SJCRH30 (cell line): Measurements from ENCODE around the gene NCEH1. TPM values are rescaled to one million over a fixed set of nuclear protein-coding genes. Genes with fewer than 3 reads are reported as not detected.
"Not testable (repeated sequence)": the region's sequence is repeated elsewhere in the genome, so short reads cannot be mapped to it uniquely, and the experiment has no call there.

Experiments
- DNase-seq, 2 experiments: peaks; one replicate each; pipeline ENCODE4 v3.0.0-alpha.2; 2015 to 2020
- H3K27ac ChIP-seq: fragments of 250-450 bp; sonication (Bioruptor Pico); 2 replicates; pipeline ENCODE4 v1.5.1; 2020; ENCODE audit warnings: mild to moderate bottlenecking, moderate library complexity
- H3K27me3 ChIP-seq: fragments of 250-450 bp; sonication (Bioruptor Pico); 2 replicates; pipeline ENCODE4 v1.5.1; 2020; ENCODE audit warnings: mild to moderate bottlenecking, moderate library complexity
- H3K36me3 ChIP-seq: fragments of 250-450 bp; sonication (Bioruptor Pico); 2 replicates; pipeline ENCODE4 v1.5.1; 2020; ENCODE audit warnings: mild to moderate bottlenecking, moderate library complexity
- H3K4me1 ChIP-seq: fragments of 250-450 bp; sonication (Bioruptor Pico); 2 replicates; pipeline ENCODE4 v1.5.1; 2020; ENCODE audit warnings: mild to moderate bottlenecking, moderate library complexity
- H3K4me3 ChIP-seq: fragments of 250-450 bp; sonication (Bioruptor Pico); 2 replicates; pipeline ENCODE4 v1.5.1; 2020; ENCODE audit warnings: mild to moderate bottlenecking, moderate library complexity
- H3K9me3 ChIP-seq: fragments of 250-450 bp; sonication (Bioruptor Pico); replicated peaks from 2 replicates; pipeline ENCODE4 v1.5.1; 2020; ENCODE audit warnings: mild to moderate bottlenecking, moderate library complexity
- total RNA-seq: library from RNA; depleted of rRNA; stranded (reverse); fragments of >200 nt; shearing (Covaris generic); gene quantifications from 2 replicates; pipeline ENCODE4 v1.2.3, GENCODE V29; 2014

NCEH1 gene
- total RNA-seq, 1 experiment from 2014 or later = 1.4 TPM

- DNase-seq = no peak
- no peaks in the 10 kb centered on the region for H3K9me3 ChIP-seq
- H3K27ac ChIP-seq = no peak overlapping the region
- no peaks in the 10 kb centered on the region for H3K36me3 ChIP-seq
- H3K4me3 ChIP-seq = no peak overlapping the region
- H3K4me1 ChIP-seq = no peaks in the 10 kb centered on the region
- no peaks in the 10 kb centered on the region for H3K27me3 ChIP-seq
Observed at GRCh38 chr3:172607305-172608121, 103.4 kb downstream of the NCEH1 start.

- Histone ChIP-seq H3K27ac (no peak overlapping the region), H3K4me1 (no peaks in the 10 kb centered on the region), H3K36me3 (no peaks in the 10 kb centered on the region), H3K27me3 (no peaks in the 10 kb centered on the region), H3K9me3 (no peaks in the 10 kb centered on the region), H3K4me3 (no peak overlapping the region)
- DNase-seq = no peak
Observed at GRCh38 chr3:172606021-172606420, 104.8 kb downstream of the NCEH1 start.

- no peaks in the 10 kb centered on the region for H3K36me3 ChIP-seq
- no peak overlapping the region for H3K4me3 ChIP-seq
- H3K27me3 ChIP-seq = no peaks in the 10 kb centered on the region
- H3K9me3 ChIP-seq = no peaks in the 10 kb centered on the region
- no peaks in the 10 kb centered on the region for H3K4me1 ChIP-seq
- no peak overlapping the region for H3K27ac ChIP-seq
- no peak for DNase-seq
Observed at GRCh38 chr3:172604895-172605646, 105.8 kb downstream of the NCEH1 start.

- Histone ChIP-seq H3K9me3 (no peaks in the 10 kb centered on the region), H3K27me3 (no peaks in the 10 kb centered on the region), H3K36me3 (no peaks in the 10 kb centered on the region), H3K27ac (no peak overlapping the region), H3K4me3 (no peak overlapping the region), H3K4me1 (no peaks in the 10 kb centered on the region)
- no peak for DNase-seq
Observed at GRCh38 chr3:172601066-172601832, 109.6 kb downstream of the NCEH1 start.

GRCh38 chr3:172600644-172601065, 110.2 kb downstream of the NCEH1 start:
- Histone ChIP-seq H3K4me3 (no peak overlapping the region), H3K27ac (no peak overlapping the region), H3K36me3 (no peaks in the 10 kb centered on the region)

GRCh38 chr3:172598904-172599303, 112.0 kb downstream of the NCEH1 start:
- H3K4me3 ChIP-seq = no peak overlapping the region
- no peak overlapping the region for H3K27ac ChIP-seq
- H3K9me3 ChIP-seq = no peaks in the 10 kb centered on the region
- no peak for DNase-seq
- H3K36me3 ChIP-seq = no peaks in the 10 kb centered on the region
- H3K4me1 ChIP-seq = no peaks in the 10 kb centered on the region
- no peaks in the 10 kb centered on the region for H3K27me3 ChIP-seq

More at GRCh38 chr3:172600644-172601065, 110.2 kb downstream of the NCEH1 start:
- no peak for DNase-seq
- Histone ChIP-seq H3K4me1 (no peaks in the 10 kb centered on the region), H3K9me3 (no peaks in the 10 kb centered on the region), H3K27me3 (no peaks in the 10 kb centered on the region)

GRCh38 chr3:172596394-172596706, 114.5 kb downstream of the NCEH1 start:
- no peak for DNase-seq
- H3K36me3 ChIP-seq = no peaks in the 10 kb centered on the region
- H3K4me3 ChIP-seq = no peak overlapping the region
- H3K27me3 ChIP-seq = no peaks in the 10 kb centered on the region
- H3K9me3 ChIP-seq = no peaks in the 10 kb centered on the region
- H3K27ac ChIP-seq = no peak overlapping the region
- no peaks in the 10 kb centered on the region for H3K4me1 ChIP-seq

- Histone ChIP-seq H3K27ac (no peak overlapping the region), H3K9me3 (no peaks in the 10 kb centered on the region), H3K36me3 (no peaks in the 10 kb centered on the region), H3K4me3 (no peak overlapping the region), H3K27me3 (no peaks in the 10 kb centered on the region), H3K4me1 (no peaks in the 10 kb centered on the region)
- DNase-seq = no peak
Observed at GRCh38 chr3:172595664-172596393, 115.0 kb downstream of the NCEH1 start.

- not testable (repeated sequence) for DNase-seq, H3K27ac ChIP-seq, H3K36me3 ChIP-seq, H3K4me3 ChIP-seq, H3K27me3 ChIP-seq, H3K4me1 ChIP-seq, H3K9me3 ChIP-seq
Observed at GRCh38 chr3:172594900-172595663, 115.8 kb downstream of the NCEH1 start.

GRCh38 chr3:172592898-172593669, 117.8 kb downstream of the NCEH1 start:
- Histone ChIP-seq H3K27me3 (no peaks in the 10 kb centered on the region), H3K4me1 (no peaks in the 10 kb centered on the region), H3K27ac (no peak overlapping the region), H3K4me3 (no peak overlapping the region), H3K9me3 (no peaks in the 10 kb centered on the region), H3K36me3 (no peaks in the 10 kb centered on the region)
- DNase-seq = no peak

GRCh38 chr3:172591876-172592771, 118.7 kb downstream of the NCEH1 start:
- no peak overlapping the region for H3K4me3 ChIP-seq
- H3K36me3 ChIP-seq = no peaks in the 10 kb centered on the region
- no peaks in the 10 kb centered on the region for H3K27me3 ChIP-seq
- no peaks in the 10 kb centered on the region for H3K4me1 ChIP-seq
- DNase-seq = peak; percentile 42 to 51
- H3K27ac ChIP-seq = no peak overlapping the region
- no peaks in the 10 kb centered on the region for H3K9me3 ChIP-seq

- H3K27ac ChIP-seq = no peak overlapping the region
- no peaks in the 10 kb centered on the region for H3K36me3 ChIP-seq
- no peaks in the 10 kb centered on the region for H3K9me3 ChIP-seq
- DNase-seq = no peak
- H3K27me3 ChIP-seq = no peaks in the 10 kb centered on the region
- no peaks in the 10 kb centered on the region for H3K4me1 ChIP-seq
- no peak overlapping the region for H3K4me3 ChIP-seq
Observed at GRCh38 chr3:172591125-172591605, 119.7 kb downstream of the NCEH1 start.
